Stimulated activated CD4-positive, alpha-beta T cell treated with anti-CD3 and anti-CD28 coated beads, Interleukin-4, amount 100 ng/mL, for 24 hours (primary cell): ENCODE measurements around the gene USP30.
"Not testable (repeated sequence)": the region's sequence is repeated elsewhere in the genome, so short reads cannot be mapped to it uniquely, and the experiment has no call there.

ENCODE experiments used
- DNase-seq: peaks from one replicate; pipeline ENCODE4 v3.0.0-alpha.2; 2020

The USP30 gene

GRCh38 chr12:109052414-109053323, at the start of gene USP30:
Gene USP30, plus strand, starts transcription at chr12:109052576. Its CDS starts 103 bp downstream, at chr12:109052679.
- DNase-seq = peak; percentile 86

DNA sequence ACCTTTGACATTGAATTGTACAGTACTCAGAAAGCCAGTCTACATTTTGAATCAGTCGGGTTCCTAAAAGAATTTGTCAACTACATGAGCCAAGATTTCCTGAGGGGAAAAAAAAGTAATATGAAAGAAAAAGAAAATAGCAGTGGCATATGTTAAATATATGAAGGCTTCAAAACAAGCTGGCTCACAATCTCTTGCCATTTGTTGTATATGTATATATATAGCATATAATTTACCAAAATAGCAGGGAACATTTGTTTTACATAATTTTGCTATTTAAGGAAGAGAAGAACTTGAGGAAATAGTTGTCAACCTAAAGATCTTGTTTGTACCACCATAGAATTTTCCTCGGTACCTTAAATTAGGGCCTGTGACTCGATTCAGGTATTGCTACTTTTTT, 48.4 kb upstream of the USP30 start:
- DNase-seq = no peak

GRCh38 chr12:109009766-109010165, 42.6 kb upstream of the USP30 start:
- DNase-seq = no peak

GRCh38 chr12:109010259-109010658, 42.1 kb upstream of the USP30 start:
- DNase-seq = no peak

GRCh38 chr12:109014984-109015765, 37.2 kb upstream of the USP30 start:
- no peak for DNase-seq

DNA sequence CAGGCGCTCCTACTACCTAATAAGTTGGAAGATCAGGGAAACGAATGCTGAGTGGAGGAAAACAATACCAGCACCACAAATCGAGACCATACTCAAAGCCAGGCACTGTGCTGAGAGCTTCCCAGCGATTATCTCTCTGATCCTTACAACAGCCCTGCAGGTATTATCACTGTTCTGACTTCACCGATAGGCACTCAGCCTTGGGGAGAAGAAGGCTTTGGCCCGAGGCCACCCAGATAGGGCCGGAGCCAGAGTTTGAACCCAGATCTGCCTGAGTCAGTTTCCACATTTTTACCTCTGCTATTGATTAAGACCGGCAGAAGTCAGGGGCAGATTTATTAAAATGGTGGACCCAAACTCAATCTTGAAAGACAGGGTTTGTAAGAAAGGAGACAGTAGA, 36.4 kb upstream of the USP30 start:
- DNase-seq = no peak

GRCh38 chr12:109016978-109017377, 35.4 kb upstream of the USP30 start:
- no peak for DNase-seq

- DNase-seq = no peak
Measured at GRCh38 chr12:109018296-109018695, 34.1 kb upstream of the USP30 start.

DNA sequence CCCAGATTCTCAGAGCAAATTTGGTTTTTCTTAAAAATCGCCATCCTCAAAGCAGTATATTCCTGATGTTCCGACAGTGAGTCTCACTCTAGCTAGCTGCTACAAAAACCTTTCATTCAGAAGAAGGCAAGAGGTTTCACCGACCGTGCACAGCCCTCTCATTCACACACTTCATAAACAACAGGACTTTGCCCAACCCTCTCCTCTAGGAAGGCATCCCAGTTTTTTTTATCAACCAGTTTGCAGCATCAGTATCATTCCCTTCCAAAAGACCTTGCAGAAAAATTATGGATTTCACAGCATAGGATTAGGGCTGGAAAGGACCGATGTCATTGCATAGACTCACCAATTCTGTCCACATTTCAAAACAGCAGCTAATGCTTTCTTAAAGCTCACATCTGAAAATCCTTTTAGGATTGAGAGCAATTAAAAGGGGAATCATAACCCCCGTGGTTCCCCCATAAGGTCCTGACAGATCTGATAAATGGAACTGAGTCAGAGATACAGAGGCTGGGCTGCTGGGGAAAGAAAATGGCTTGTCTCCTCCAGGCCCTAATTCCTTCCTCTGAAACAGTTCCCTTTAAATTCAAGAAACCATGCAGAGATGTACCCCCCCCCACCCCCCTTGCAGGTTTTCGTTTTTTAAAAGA, 32.1 kb upstream of the USP30 start:
- DNase-seq = no peak

DNA sequence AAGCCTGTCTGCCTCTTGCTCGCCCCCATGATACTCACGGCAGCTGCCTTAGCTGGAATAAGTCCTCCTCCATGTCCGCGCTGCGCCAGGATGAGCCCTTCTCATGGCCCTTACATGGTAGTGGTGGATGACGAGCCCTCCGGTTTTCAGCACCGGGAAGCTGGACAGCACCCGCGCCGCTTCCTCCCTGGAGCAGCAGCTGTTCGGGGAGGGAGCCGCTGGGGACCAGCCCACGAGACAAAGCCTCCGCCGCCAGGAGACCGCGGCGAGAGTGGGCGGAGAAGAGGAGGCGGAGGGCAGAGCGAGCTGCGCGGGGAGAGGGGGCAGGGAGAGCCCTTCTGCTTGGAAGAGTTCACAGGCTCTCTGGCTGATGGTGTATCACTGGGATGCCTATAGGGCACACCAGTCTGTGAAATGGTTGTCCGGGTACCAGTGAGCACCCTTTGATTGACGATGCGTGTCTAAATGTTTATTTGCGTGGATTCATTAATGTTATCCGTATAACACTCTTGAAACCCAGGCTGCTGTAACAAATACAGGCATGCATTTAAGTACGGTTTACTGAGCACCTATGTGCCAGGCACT, 31.5 kb upstream of the USP30 start, which contains the start of gene SVOP:
Gene SVOP, minus strand, starts transcription at position 273 of the 585 bp plus-strand sequence. Its CDS starts 200 bp downstream, at position 73.
- DNase-seq = peak; percentile 17

- DNase-seq = no peak
Measured at GRCh38 chr12:109027767-109028166, 24.6 kb upstream of the USP30 start.

DNA sequence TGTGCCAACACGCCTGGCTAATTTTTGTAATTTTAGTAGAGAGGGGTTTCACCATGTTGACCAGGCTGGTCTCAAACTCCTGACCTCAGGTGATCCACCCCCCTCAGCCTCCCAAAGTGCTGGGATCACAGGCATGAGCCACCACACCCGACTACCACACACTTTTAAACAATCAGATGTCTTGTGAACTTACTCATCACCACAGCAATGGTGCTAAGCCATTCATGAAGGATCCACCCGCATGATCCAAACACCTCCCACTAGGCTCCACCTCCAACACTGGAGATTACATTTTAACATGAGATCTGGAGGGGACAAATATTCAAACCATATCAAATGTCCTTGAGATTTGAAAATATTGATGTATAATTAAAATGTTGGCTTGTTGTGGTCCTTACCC, 23.8 kb upstream of the USP30 start:
- DNase-seq = not testable (repeated sequence)

DNA sequence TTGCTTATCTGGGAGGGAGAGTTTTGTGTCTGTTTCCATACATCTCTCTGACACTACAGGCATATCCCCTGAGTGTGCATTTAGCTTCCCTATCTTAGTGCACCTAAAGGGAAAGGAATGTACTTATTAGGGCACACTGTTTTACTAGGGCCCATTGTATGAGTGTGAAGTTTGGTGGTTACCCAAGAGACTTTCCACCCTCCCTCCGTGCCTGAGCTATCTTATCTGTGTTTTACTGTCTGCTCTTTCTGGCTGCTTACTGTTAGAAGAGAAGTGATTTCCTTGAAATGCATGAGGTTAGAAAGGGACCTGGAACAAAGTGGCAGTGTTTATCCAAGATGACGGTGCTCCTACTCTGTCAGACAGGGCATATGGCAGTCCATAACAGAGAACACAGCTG, 23.0 kb upstream of the USP30 start:
- no peak for DNase-seq

- DNase-seq = no peak
Measured at GRCh38 chr12:109033239-109034196, 18.9 kb upstream of the USP30 start.

GRCh38 chr12:109036975-109037374, 15.4 kb upstream of the USP30 start:
- no peak for DNase-seq

DNA sequence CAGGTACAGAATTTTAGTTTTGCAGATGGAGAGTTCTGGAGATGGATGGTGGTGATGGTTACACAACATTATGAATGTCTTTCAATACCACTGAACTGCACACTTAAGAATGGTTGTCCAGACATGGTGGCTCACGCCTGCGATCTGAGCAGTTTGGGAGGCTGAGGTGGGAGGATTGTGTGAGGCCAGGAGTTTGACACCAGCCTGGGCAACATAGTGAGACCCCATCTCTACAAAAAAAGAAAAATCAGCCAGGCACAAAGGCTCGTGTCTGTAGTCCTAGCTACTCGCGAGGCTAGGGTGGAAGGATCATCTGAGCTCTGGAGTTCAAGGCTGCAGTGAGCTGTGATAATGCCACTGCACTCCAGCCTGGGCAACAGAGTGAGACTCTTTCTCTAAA, 8.1 kb upstream of the USP30 start:
- no peak for DNase-seq

DNA sequence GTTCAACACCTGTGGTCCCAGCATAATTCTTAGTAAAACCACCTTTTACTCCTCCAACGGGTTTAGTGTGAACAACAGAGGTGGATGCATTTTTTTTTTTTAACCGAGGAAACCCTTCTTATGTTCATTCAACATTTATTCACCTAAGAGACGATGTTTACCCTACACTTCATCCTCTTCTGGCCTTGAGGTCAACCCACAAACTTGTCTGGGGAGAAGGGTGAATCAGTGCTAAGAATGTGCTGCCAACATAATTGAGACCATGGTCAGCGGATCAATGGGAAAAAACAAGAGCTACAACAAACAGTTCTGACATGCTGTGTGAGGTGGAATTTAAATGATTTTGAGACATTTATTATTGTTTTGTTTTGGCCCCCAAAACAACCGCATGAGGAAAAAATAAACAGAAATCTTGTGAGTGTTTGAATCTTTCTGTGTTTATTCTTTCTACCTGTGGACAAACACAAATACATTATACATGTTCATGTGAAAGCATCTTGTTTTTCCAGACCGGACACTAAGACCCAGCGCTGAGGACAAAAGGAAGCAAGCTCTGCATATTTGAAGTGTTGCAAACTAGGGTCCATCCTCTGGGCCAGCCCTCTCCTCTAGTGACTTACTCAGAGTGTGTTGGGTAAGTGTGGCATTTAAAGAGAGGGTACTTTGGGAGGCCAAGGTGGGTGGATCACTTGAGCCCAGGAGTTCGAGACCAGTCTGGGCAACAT, 5.1 kb upstream of the USP30 start:
- DNase-seq = no peak

DNA sequence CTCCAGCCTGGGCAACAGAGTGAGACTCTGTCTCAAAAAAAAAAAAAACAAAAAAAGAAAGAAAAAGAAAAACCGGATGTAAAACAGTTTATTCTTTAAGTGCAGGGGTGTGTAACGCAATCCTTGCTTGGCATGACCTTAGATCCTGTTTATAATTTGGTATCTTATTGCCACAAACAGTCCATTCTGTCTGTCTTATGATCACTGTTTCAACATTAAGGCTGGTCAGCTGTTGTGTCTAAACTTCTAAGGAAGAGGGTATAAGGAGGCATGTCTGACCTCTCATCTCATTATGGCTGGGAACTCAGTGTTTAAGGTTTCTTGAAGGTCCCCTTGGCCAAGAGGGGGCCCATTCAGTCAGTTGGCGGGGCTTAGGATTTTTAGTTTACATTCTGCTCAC, 3.7 kb upstream of the USP30 start:
- not testable (repeated sequence) for DNase-seq

DNA sequence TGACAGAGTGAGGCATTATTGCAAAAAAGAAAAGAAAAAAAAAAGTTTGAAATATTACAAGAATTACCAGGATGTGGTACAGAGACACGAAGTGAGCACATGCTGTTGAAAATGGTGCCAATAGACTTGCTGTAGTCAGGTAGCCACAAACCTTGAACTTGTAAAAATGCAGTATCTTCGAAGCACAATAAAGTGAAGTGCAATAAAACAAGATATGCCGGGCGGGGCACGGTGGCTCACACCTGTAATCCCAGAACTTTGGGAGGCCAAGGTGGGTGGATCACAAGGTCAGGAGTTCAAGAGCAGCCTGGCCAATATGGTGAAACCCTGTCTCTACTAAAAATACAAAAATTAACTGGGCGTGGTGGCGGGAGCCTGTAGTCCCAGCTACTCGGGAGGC, 2.6 kb upstream of the USP30 start:
- not testable (repeated sequence) for DNase-seq

GRCh38 chr12:109052097-109052413, 321 bp upstream of the USP30 start:
- DNase-seq = no peak
